ENCODE measurements around the gene TANGO2. TPM values are rescaled to one million over a fixed set of nuclear protein-coding genes. Genes with fewer than 3 reads are reported as not detected.

The TANGO2 gene
- total and polyA plus RNA-seq, 9 of the 15 experiments (the other 6 are each of a cell fraction or from before 2014, with no cell fraction given): 15.5 to 94.9 (median 70.1) TPM

DNA sequence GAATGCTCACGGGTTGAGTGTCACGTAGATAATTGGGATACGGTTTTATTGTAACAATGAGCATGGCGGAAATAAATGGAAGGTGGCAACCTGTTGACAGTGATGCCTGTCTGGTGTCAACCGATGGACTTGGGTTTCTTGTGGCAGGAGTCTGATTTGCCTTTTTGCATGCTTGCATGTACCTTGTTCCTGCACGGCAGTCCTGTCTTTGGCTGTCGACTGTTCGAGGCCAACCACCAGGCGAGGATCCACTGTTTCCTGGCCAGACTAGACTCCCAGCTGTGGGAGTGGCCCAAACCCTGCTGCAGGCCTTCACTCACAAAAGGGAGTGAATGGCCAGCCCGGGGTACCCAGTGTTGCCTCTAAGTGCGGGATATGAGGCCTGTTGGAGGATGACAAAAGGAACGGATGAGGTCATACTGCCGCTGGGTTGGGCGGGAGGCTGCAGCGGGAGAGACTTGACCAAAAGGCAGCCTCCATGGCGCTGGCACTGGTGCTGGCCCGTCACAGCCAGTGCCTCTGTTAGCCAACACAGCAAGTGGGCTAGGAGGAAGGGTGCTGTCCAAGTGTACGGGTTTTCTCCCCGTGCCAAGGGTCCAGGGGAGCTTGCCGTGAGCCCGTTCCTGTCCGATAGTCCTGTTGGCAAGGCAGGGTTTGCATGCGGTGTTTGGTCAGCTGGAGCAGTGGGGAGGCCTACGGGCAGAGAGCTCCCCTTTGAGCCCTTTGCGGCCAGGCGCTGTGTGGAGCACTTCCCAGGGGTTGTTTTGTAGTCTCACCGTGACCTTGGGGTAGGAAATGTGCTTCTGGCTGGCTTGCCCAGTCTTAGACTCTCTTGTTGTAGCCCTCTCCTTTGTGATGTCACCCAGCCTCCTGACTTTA is 60.1 kb downstream of the TANGO2 start (continued):
- TF ChIP-seq, protein P1, sequence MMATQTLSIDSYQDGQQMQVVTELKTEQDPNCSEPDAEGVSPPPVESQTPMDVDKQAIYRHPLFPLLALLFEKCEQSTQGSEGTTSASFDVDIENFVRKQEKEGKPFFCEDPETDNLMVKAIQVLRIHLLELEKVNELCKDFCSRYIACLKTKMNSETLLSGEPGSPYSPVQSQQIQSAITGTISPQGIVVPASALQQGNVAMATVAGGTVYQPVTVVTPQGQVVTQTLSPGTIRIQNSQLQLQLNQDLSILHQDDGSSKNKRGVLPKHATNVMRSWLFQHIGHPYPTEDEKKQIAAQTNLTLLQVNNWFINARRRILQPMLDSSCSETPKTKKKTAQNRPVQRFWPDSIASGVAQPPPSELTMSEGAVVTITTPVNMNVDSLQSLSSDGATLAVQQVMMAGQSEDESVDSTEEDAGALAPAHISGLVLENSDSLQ (IDR thresholded peaks at IDR 0.05): no peak
- TF ChIP-seq SMARCB1 (IDR thresholded peaks at IDR 0.05; ENCODE audit: insufficient read length, low read depth): no peak
- TF ChIP-seq RBFOX2 (IDR thresholded peaks at IDR 0.05; ENCODE audit: low read depth, low read length): no peak
- TF ChIP-seq ZNF274 (IDR thresholded peaks at IDR 0.05; ENCODE audit: borderline replicate concordance, low read depth, low read length): no peak
- TF ChIP-seq NFE2L1 (tag; IDR thresholded peaks at IDR 0.05; ENCODE audit: borderline replicate concordance, low read depth): no peak
- no peak for TF ChIP-seq TCF7 (IDR thresholded peaks at IDR 0.05; ENCODE audit: borderline replicate concordance)
- TF ChIP-seq, protein P2, sequence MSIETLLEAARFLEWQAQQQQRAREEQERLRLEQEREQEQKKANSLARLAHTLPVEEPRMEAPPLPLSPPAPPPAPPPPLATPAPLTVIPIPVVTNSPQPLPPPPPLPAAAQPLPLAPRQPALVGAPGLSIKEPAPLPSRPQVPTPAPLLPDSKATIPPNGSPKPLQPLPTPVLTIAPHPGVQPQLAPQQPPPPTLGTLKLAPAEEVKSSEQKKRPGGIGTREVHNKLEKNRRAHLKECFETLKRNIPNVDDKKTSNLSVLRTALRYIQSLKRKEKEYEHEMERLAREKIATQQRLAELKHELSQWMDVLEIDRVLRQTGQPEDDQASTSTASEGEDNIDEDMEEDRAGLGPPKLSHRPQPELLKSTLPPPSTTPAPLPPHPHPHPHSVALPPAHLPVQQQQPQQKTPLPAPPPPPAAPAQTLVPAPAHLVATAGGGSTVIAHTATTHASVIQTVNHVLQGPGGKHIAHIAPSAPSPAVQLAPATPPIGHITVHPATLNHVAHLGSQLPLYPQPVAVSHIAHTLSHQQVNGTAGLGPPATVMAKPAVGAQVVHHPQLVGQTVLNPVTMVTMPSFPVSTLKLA (conservative IDR thresholded peaks at IDR 0.05): no peak
- TF ChIP-seq MCM3 (IDR thresholded peaks at IDR 0.05): no peak
- no peak for TF ChIP-seq CBFA2T3 (IDR thresholded peaks at IDR 0.05)
- TF ChIP-seq, protein P3, sequence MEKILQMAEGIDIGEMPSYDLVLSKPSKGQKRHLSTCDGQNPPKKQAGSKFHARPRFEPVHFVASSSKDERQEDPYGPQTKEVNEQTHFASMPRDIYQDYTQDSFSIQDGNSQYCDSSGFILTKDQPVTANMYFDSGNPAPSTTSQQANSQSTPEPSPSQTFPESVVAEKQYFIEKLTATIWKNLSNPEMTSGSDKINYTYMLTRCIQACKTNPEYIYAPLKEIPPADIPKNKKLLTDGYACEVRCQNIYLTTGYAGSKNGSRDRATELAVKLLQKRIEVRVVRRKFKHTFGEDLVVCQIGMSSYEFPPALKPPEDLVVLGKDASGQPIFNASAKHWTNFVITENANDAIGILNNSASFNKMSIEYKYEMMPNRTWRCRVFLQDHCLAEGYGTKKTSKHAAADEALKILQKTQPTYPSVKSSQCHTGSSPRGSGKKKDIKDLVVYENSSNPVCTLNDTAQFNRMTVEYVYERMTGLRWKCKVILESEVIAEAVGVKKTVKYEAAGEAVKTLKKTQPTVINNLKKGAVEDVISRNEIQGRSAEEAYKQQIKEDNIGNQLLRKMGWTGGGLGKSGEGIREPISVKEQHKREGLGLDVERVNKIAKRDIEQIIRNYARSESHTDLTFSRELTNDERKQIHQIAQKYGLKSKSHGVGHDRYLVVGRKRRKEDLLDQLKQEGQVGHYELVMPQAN (IDR thresholded peaks at IDR 0.05; ENCODE audit: borderline replicate concordance): no peak
- TF ChIP-seq DIDO1 (tag; IDR thresholded peaks at IDR 0.05; ENCODE audit: low read depth): no peak
- no peak for TF ChIP-seq HDAC2 (IDR thresholded peaks at IDR 0.05)
- TF ChIP-seq ZNF143 (CRISPR knock-in tag; IDR thresholded peaks at IDR 0.05): no peak
- no peak; the same call in 1 of the 2 replicates for TF ChIP-seq ELF4 (CRISPR knock-in tag; IDR thresholded peaks at IDR 0.05)
- no peak for TF ChIP-seq NR3C1 (CRISPR knock-in tag; IDR thresholded peaks at IDR 0.05)
- 0 out of 2 replicates have a peak, but pooled peaks have one; percentile 65 for TF ChIP-seq ZNF140 (CRISPR knock-in tag; IDR thresholded peaks at IDR 0.05)
- 0 out of 2 replicates have a peak, but pooled peaks have one; percentile 40 for TF ChIP-seq PPARD (CRISPR knock-in tag; IDR thresholded peaks at IDR 0.05)
- TF ChIP-seq, protein P4, sequence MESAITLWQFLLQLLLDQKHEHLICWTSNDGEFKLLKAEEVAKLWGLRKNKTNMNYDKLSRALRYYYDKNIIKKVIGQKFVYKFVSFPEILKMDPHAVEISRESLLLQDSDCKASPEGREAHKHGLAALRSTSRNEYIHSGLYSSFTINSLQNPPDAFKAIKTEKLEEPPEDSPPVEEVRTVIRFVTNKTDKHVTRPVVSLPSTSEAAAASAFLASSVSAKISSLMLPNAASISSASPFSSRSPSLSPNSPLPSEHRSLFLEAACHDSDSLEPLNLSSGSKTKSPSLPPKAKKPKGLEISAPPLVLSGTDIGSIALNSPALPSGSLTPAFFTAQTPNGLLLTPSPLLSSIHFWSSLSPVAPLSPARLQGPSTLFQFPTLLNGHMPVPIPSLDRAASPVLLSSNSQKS (CRISPR knock-in tag; IDR thresholded peaks at IDR 0.05): peak; percentile 70; the same call in 1 of the 2 replicates
- no peak; the same call in 1 of the 2 replicates for TF ChIP-seq NFIX (CRISPR knock-in tag; IDR thresholded peaks at IDR 0.05; ENCODE audit: low read depth)
- TF ChIP-seq NFYB (IDR thresholded peaks at IDR 0.05; ENCODE audit: extremely low read depth, insufficient read length): no peak
- TF ChIP-seq LCOR (CRISPR knock-in tag; IDR thresholded peaks at IDR 0.05): no peak

All from K562 (cell line).